Thyroid gland (tissue), 4 donors: Measurements from ENCODE around the gene FAM120B. TPM values are rescaled to one million over a fixed set of nuclear protein-coding genes. Genes with fewer than 3 reads are reported as not detected.

ENCODE experiments used
- DNase-seq, 2 donors: peaks; one replicate each; pipeline ENCODE4 v3.0.0-alpha.2; 2019
- H3K27ac ChIP-seq, 3 donors: fragments of 200-600 bp; sonication (generic); 1 replicate in 2 of 3; 2 replicates in 1 of 3; pipeline ENCODE4 v1.5.1; 2016 to 2019; ENCODE audit warnings: mild to moderate bottlenecking in 1 of 3, moderate library complexity in 1 of 3
- H3K27me3 ChIP-seq: fragments of 200-600 bp; sonication (generic); one replicate; pipeline ENCODE4 v1.5.1; 2019
- H3K36me3 ChIP-seq, 2 donors: fragments of 200-600 bp; sonication (generic); one replicate each; pipeline ENCODE4 v1.5.1; 2016 to 2019
- H3K4me1 ChIP-seq, 2 donors: fragments of 200-600 bp; sonication (generic); one replicate each; pipeline ENCODE4 v1.5.1; 2017 to 2019
- H3K4me3 ChIP-seq, 3 donors: fragments of 200-600 bp; sonication (generic); replicated peaks in 1 of 3; 1 replicate in 2 of 3; 2 replicates in 1 of 3; pipeline ENCODE4 v1.5.1; 2016; ENCODE audit warnings: mild to moderate bottlenecking in 1 of 3
- H3K9me3 ChIP-seq: fragments of 200-600 bp; sonication (generic); one replicate; pipeline ENCODE4 v1.5.1; 2017
- POLR2A ChIP-seq, 2 donors: fragments of 450-650 bp; IDR thresholded peaks; one replicate each; pipeline ENCODE4 v1.6.1; 2017; ENCODE audit warnings: antibody characterized with exemption in 2 of 2, mild to moderate bottlenecking in 2 of 2, moderate library complexity in 1 of 2
- WGBS, 2 donors: methylation state at CpG; one replicate each; pipeline ENCODE4 v1.1.5; 2017; 5-methylcytosine and 5-hydroxymethylcytosine counted together
- intact Hi-C: fragments of 100-400 bp; cut with DNase I; formaldehyde crosslinking; loops from one replicate; pipeline ENCODE4 v1.15.1; 2023
- total RNA-seq, 4 donors: library from RNA; depleted of rRNA; stranded (reverse); fragments of >200 nt; gene quantifications; one replicate each; pipeline ENCODE4 v1.2.3, GENCODE V29; 2016
- TF ChIP-seq, protein P1 (sequence below), 6 experiments: fragments of 200-600 bp in 3 of 6; fragments of 450-650 bp in 3 of 6; sonication (generic) in 3 of 6; IDR thresholded peaks; one replicate each; pipeline ENCODE4 v1.5.1; 2016 to 2019; ENCODE audit warnings: antibody characterized with exemption in 6 of 6, mild to moderate bottlenecking in 2 of 6, inconsistent platforms in 1 of 6, moderate library complexity in 1 of 6

FAM120B gene
- total RNA-seq, 4 donors from 2014 or later: 26.9 to 38.4 (median 27.7) TPM

GRCh38 chr6:170281331-170282292 lies 24.9 kb upstream of the FAM120B start:
- Histone ChIP-seq H3K4me1 (peaks cover 0 to 4% of the 10 kb centered on the region in 2 donors), H3K9me3 (no peaks in the 10 kb centered on the region), H3K4me3 (no peak overlapping the region), H3K36me3 (peaks cover 5 to 10% of the 10 kb centered on the region in 2 donors), H3K27ac (no peak overlapping the region), H3K27me3 (no peaks in the 10 kb centered on the region)
- intact Hi-C loops: no loop called here
- TF ChIP-seq POLR2A (IDR thresholded peaks at IDR 0.05): no peak
- TF ChIP-seq, protein P1, sequence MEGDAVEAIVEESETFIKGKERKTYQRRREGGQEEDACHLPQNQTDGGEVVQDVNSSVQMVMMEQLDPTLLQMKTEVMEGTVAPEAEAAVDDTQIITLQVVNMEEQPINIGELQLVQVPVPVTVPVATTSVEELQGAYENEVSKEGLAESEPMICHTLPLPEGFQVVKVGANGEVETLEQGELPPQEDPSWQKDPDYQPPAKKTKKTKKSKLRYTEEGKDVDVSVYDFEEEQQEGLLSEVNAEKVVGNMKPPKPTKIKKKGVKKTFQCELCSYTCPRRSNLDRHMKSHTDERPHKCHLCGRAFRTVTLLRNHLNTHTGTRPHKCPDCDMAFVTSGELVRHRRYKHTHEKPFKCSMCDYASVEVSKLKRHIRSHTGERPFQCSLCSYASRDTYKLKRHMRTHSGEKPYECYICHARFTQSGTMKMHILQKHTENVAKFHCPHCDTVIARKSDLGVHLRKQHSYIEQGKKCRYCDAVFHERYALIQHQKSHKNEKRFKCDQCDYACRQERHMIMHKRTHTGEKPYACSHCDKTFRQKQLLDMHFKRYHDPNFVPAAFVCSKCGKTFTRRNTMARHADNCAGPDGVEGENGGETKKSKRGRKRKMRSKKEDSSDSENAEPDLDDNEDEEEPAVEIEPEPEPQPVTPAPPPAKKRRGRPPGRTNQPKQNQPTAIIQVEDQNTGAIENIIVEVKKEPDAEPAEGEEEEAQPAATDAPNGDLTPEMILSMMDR (IDR thresholded peaks at IDR 0.05): no peak
- 93 to 95% methylated on average over 48 of the region's 48 CpGs for WGBS, 2 donors
- no peak for DNase-seq

GRCh38 chr6:170282512-170283158 lies 23.9 kb upstream of the FAM120B start:
- intact Hi-C loops: no loop called here
- WGBS, 2 donors: 92% methylated on average over 28 of the region's 28 CpGs
- peaks cover 5 to 10% of the 10 kb centered on the region in 2 donors for H3K36me3 ChIP-seq
- H3K27me3 ChIP-seq: no peaks in the 10 kb centered on the region
- no peaks in the 10 kb centered on the region for H3K9me3 ChIP-seq
- TF ChIP-seq POLR2A (IDR thresholded peaks at IDR 0.05): no peak
- TF ChIP-seq, protein P1 (IDR thresholded peaks at IDR 0.05): no peak
- no peak overlapping the region for H3K27ac ChIP-seq
- no peak for DNase-seq
- H3K4me3 ChIP-seq: no peak overlapping the region
- peaks cover 0 to 6% of the 10 kb centered on the region in 2 donors for H3K4me1 ChIP-seq

DNA sequence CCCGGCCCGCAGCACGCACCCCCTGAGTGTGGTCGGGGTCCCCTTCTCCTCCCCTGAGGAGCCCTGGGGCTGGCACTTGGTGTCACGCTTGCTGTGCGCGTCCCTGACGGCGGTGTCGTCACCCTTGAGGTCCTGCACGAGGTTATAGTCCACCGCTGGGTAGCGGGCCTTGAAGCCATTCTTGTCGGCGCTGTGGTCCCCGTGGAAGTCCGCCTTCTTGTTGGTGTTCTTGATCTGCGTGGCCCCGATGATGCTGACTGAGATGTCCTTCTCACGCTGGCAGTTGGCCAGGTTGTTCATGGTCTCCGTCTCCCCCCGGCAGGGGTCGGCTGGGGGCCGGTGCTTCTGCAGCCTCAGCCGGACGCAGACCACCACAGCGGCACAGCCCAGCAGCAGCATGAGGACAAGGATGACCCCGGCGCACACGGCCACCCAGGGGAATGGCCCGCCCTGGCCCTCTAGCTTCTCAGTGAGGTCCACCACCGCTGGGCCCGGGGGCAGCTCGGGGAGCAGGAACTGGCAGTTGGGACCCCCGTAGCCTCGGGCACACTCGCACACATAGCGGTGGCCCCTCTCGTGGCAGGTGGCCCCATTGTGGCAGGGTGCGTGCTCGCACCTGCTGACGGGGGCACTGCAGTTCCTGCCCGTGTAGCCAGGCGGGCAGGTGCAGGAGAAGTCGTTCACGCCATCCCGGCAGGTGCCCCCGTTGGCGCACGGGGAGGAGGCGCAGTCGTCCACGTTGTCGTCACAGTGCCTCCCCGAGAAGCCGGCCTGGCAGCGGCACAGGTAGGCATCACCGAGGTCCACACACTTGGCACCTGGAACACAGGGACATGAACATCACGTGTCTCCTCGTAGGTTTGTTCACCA lies 23.1 kb upstream of the FAM120B start:
- 93 to 94% methylated on average over 31 to 56 of the region's 60 CpGs for WGBS, 2 donors
- TF ChIP-seq, protein P1 (IDR thresholded peaks at IDR 0.05): no peak
- no peak for TF ChIP-seq POLR2A (IDR thresholded peaks at IDR 0.05)
- Histone ChIP-seq H3K4me3 (no peak overlapping the region), H3K27ac (no peak overlapping the region), H3K36me3 (peaks cover 5 to 10% of the 10 kb centered on the region in 2 donors), H3K27me3 (no peaks in the 10 kb centered on the region), H3K9me3 (no peaks in the 10 kb centered on the region), H3K4me1 (peaks cover 0 to 12% of the 10 kb centered on the region in 2 donors)
- intact Hi-C loops: no loop called here
- no peak for DNase-seq

GRCh38 chr6:170284126-170284773 lies 22.3 kb upstream of the FAM120B start:
- no peak for TF ChIP-seq POLR2A (IDR thresholded peaks at IDR 0.05)
- TF ChIP-seq, protein P1 (IDR thresholded peaks at IDR 0.05): no peak
- DNase-seq: no peak
- peaks cover 5 to 10% of the 10 kb centered on the region in 2 donors for H3K36me3 ChIP-seq
- H3K4me1 ChIP-seq: peaks cover 8 to 20% of the 10 kb centered on the region in 2 donors
- no peak overlapping the region for H3K4me3 ChIP-seq
- no peaks in the 10 kb centered on the region for H3K27me3 ChIP-seq
- intact Hi-C loops: no loop called here
- WGBS, 2 donors: 94 to 97% methylated on average over 9 to 13 of the region's 15 CpGs
- no peak overlapping the region for H3K27ac ChIP-seq
- no peaks in the 10 kb centered on the region for H3K9me3 ChIP-seq
